Measurements from ENCODE around the gene RNF13. TPM values are rescaled to one million over a fixed set of nuclear protein-coding genes. Genes with fewer than 3 reads are reported as not detected.

Gene RNF13
- total RNA-seq, 1 experiment from 2014 or later = 33.8 TPM

DNA sequence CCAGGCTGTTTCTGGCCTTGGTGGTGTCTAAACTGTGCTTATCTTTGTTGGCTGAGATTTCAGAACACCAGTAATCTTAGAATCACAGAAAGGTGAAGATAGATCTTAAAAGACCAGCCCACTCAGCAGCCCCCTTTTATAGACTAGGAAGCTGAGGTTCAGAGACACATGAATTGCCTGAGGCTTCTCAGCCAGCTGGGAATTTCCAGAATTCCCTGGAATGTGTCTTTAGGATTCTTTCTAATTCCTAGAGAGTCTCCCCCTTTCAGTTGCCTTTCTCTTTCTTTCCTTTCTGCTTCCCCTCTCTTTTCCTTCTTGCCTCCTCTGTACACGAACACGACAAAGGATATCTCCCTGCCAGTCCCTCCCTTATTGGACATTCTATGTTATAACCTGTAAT lies 40.2 kb upstream of the RNF13 start:
- Histone ChIP-seq H3K4me1 (ENCODE audit: insufficient read depth, low read length) (no peaks in the 10 kb centered on the region), H3K9ac (ENCODE audit: low read length) (no peak overlapping the region), H3F3A (ENCODE audit: low read length, unreplicated experiment) (no peaks in the 10 kb centered on the region), H4K20me1 (ENCODE audit: low read length) (no peaks in the 10 kb centered on the region), H3K36me3 (ENCODE audit: low read depth, low read length) (no peaks in the 10 kb centered on the region), H2AFZ (ENCODE audit: low read length) (no peak overlapping the region), H3K79me2 (ENCODE audit: low read length) (no peaks in the 10 kb centered on the region), H3K4me2 (ENCODE audit: low read length) (no peak overlapping the region), H3K4me3 (ENCODE audit: low read length) (no peak overlapping the region), H3K27me3 (ENCODE audit: low read length) (no peaks in the 10 kb centered on the region), H3K27ac (ENCODE audit: low read length) (no peak overlapping the region), H3K9me3 (ENCODE audit: low read length) (no peaks in the 10 kb centered on the region), H3K9me2 (replicated peaks; ENCODE audit: low read length) (no peaks in the 10 kb centered on the region)
- ChIA-PET CTCF (interaction anchor here (0.6 to 2.7 kb wide), 2 partner anchors 35 to 53 kb away, joined by 3 to 19 read pairs; no protein-coding TSS in a partner anchor), POLR2A (ENCODE audit: unreplicated experiment) (no interaction called here)
- DNase-seq (no peak), ATAC-seq (no peak)
- intact Hi-C loops (cut with micrococcal nuclease) = loop anchor here (5.0 kb wide), 1 partner anchor 261 kb away; no protein-coding TSS in a partner anchor
- TF ChIP-seq, protein P1, sequence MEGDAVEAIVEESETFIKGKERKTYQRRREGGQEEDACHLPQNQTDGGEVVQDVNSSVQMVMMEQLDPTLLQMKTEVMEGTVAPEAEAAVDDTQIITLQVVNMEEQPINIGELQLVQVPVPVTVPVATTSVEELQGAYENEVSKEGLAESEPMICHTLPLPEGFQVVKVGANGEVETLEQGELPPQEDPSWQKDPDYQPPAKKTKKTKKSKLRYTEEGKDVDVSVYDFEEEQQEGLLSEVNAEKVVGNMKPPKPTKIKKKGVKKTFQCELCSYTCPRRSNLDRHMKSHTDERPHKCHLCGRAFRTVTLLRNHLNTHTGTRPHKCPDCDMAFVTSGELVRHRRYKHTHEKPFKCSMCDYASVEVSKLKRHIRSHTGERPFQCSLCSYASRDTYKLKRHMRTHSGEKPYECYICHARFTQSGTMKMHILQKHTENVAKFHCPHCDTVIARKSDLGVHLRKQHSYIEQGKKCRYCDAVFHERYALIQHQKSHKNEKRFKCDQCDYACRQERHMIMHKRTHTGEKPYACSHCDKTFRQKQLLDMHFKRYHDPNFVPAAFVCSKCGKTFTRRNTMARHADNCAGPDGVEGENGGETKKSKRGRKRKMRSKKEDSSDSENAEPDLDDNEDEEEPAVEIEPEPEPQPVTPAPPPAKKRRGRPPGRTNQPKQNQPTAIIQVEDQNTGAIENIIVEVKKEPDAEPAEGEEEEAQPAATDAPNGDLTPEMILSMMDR (conservative IDR thresholded peaks at IDR 0.05; ENCODE audit: low read depth, low read length) = no peak
- TF ChIP-seq EZH2 (IDR thresholded peaks at IDR 0.05; ENCODE audit: low read length, unreplicated experiment) (no peak), EZH2phosphoT487 (IDR thresholded peaks at IDR 0.05; ENCODE audit: borderline replicate concordance, low read length) (no peak)
- BruUV-seq (replicated peaks) = no TSS peak

DNA sequence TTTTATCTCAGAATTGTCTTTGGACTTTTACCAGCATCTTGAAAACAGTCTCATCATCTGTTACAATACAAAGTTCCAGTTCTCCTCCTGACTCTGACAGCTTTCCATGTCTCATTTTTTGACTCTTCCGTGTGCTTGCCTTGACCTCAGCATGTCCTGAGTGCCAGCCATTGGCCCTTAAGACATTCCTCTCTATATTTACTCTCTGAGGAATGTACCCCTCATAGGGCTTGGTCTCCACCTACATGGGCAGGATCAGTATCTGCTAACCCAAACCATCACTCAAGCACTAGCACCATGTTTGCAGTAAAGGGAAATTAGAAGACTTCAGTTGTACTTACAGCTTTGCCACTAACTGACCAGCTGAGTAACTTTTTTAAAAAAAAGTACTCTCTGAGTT lies 36.8 kb upstream of the RNF13 start:
- no peak overlapping the region for H3K27ac ChIP-seq (ENCODE audit: low read length)
- no peak overlapping the region for H2AFZ ChIP-seq (ENCODE audit: low read length)
- no peaks in the 10 kb centered on the region for H3K79me2 ChIP-seq (ENCODE audit: low read length)
- no peaks in the 10 kb centered on the region for H3K9me2 ChIP-seq (replicated peaks; ENCODE audit: low read length)
- DNase-seq (no peak), ATAC-seq (no peak)
- H3K4me1 ChIP-seq (ENCODE audit: insufficient read depth, low read length) = no peaks in the 10 kb centered on the region
- BruUV-seq (replicated peaks) = no TSS peak
- no peak for TF ChIP-seq EZH2phosphoT487 (IDR thresholded peaks at IDR 0.05; ENCODE audit: borderline replicate concordance, low read length)
- TF ChIP-seq, protein P1 (conservative IDR thresholded peaks at IDR 0.05; ENCODE audit: low read depth, low read length) = no peak
- no peak for TF ChIP-seq EZH2 (IDR thresholded peaks at IDR 0.05; ENCODE audit: low read length, unreplicated experiment)
- CTCF ChIA-PET = no interaction called here
- H3K27me3 ChIP-seq (ENCODE audit: low read length) = no peaks in the 10 kb centered on the region
- no peaks in the 10 kb centered on the region for H3K9me3 ChIP-seq (ENCODE audit: low read length)
- H3K9ac ChIP-seq (ENCODE audit: low read length) = no peak overlapping the region
- H4K20me1 ChIP-seq (ENCODE audit: low read length) = no peaks in the 10 kb centered on the region
- H3K4me2 ChIP-seq (ENCODE audit: low read length) = no peak overlapping the region
- no peaks in the 10 kb centered on the region for H3F3A ChIP-seq (ENCODE audit: low read length, unreplicated experiment)
- intact Hi-C loops (cut with micrococcal nuclease) = no loop called here
- no peaks in the 10 kb centered on the region for H3K36me3 ChIP-seq (ENCODE audit: low read depth, low read length)
- H3K4me3 ChIP-seq (ENCODE audit: low read length) = no peak overlapping the region
- POLR2A ChIA-PET (ENCODE audit: unreplicated experiment) = no interaction called here

DNA sequence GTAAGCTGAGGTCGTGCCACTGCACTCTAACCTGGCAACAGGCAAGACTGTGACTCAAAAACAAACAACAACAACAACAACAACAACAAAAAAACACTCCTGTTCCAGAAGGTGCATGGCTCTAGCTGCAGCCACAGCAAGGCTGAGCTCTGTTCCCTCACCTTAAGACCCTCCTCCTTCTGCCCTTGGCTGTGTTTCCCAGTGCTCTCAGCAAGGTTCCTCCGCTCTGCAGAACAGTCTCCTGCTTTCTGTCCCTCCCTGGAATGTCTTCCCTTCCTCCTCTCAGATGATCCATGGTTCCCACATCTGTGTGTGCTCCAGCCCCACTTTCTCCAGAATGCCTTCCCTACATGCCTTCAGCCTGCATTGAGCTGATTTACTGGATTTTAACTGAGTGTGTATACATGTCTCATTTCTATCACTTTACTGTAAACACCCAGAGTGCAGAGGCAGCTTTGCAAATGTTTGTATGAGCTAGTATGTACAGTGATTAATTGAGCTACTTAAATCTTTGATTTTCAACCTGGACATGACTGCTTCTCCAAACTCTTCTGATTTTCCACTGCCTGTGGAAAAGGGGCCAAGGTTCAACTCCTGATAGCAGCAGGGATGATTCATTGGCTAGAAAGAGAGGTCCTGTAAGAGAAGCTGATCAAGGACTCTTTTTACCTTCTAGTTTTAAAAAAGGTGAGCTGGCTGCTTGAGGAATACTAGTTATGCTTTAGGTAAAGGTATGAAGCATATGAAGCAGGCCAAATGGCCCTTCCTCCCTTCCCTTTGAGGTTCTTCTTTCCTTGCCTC lies 35.4 kb upstream of the RNF13 start:
- no peaks in the 10 kb centered on the region for H3K9me2 ChIP-seq (replicated peaks; ENCODE audit: low read length)
- BruUV-seq (replicated peaks) = no TSS peak
- POLR2A ChIA-PET (ENCODE audit: unreplicated experiment) = no interaction called here
- no peaks in the 10 kb centered on the region for H3K27me3 ChIP-seq (ENCODE audit: low read length)
- no peak for TF ChIP-seq EZH2 (IDR thresholded peaks at IDR 0.05; ENCODE audit: low read length, unreplicated experiment)
- no peak for TF ChIP-seq EZH2phosphoT487 (IDR thresholded peaks at IDR 0.05; ENCODE audit: borderline replicate concordance, low read length)
- TF ChIP-seq, protein P1 (conservative IDR thresholded peaks at IDR 0.05; ENCODE audit: low read depth, low read length) = no peak
- H3K27ac ChIP-seq (ENCODE audit: low read length) = no peak overlapping the region
- intact Hi-C loops (cut with micrococcal nuclease) = no loop called here
- no peaks in the 10 kb centered on the region for H3K9me3 ChIP-seq (ENCODE audit: low read length)
- no peak overlapping the region for H3K4me3 ChIP-seq (ENCODE audit: low read length)
- H3K9ac ChIP-seq (ENCODE audit: low read length) = no peak overlapping the region
- no peaks in the 10 kb centered on the region for H3K36me3 ChIP-seq (ENCODE audit: low read depth, low read length)
- H3K4me1 ChIP-seq (ENCODE audit: insufficient read depth, low read length) = no peaks in the 10 kb centered on the region
- no peak overlapping the region for H3K4me2 ChIP-seq (ENCODE audit: low read length)
- no peaks in the 10 kb centered on the region for H3K79me2 ChIP-seq (ENCODE audit: low read length)
- H2AFZ ChIP-seq (ENCODE audit: low read length) = no peak overlapping the region
- no peaks in the 10 kb centered on the region for H3F3A ChIP-seq (ENCODE audit: low read length, unreplicated experiment)
- H4K20me1 ChIP-seq (ENCODE audit: low read length) = no peaks in the 10 kb centered on the region
- no peak for ATAC-seq
- CTCF ChIA-PET = interaction anchor here (0.7 kb wide), 1 partner anchor 31 kb away, joined by 5 read pairs; no protein-coding TSS in a partner anchor
- no peak for DNase-seq
